Activated CD4-positive, alpha-beta T cell treated with anti-CD3 and anti-CD28 coated beads, Interleukin-2, amount 50 U/mL, for 1 hour (primary cell): Measurements from ENCODE around the gene BOC.

ENCODE experiments used
- DNase-seq: peaks from one replicate; pipeline ENCODE4 v3.0.0-alpha.2; 2020

Gene BOC

DNA sequence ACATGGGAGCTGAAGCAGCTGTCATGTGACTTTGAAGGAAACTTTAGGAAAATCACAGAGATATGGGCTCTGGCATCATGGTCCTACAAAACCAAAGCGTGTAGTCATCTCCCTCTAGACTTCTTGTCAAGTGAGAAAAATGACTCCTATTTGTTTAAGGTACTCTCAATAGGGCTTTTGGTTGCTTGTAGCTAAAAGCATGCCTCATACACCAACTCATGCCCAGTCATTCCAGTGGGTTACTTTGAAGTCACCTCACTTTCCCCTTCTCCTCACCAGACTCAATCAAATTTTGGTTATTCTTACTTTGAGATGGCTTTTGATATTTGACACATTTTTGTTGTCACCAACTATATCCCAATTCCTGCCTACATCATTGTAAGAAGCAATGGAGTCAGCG, 81.6 kb downstream of the BOC start:
- DNase-seq: no peak

DNA sequence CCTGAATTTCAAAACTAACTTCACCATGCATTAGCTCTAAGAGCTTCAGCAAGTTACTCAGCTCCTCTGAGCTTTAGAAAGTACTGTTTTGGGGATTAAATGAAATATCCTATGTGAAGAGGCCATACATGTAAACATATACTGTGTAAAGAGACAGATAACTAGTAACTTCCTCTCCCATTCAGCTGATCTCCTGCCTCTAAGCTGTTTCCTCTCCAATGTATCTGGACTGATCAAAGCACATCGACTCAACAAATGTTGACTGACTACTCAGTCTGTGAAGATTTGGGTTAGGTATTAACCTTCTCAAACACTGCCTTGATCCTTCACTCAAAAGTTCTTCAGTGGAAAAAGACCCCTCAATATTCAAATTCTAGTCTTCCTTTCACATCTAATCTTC, 82.0 kb downstream of the BOC start:
- no peak for DNase-seq

DNA sequence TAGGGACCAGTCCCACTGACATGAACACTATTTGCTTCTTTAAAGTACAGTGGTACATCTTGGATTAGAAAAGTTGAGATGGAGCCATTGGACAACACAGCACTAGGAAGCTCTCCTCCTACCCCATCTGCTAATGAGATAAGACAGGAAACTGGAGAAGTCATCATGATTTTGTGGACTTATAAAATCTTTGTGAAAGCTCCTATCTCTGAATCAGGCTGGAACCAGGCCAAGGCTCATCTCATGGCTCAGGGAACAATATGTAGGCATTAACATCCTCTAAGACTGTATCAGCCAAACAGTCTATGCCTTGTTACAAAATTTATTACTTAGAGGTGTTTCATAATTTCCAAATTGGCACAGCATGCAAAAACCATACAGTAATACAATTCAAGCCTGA, 84.1 kb downstream of the BOC start:
- no peak for DNase-seq

DNA sequence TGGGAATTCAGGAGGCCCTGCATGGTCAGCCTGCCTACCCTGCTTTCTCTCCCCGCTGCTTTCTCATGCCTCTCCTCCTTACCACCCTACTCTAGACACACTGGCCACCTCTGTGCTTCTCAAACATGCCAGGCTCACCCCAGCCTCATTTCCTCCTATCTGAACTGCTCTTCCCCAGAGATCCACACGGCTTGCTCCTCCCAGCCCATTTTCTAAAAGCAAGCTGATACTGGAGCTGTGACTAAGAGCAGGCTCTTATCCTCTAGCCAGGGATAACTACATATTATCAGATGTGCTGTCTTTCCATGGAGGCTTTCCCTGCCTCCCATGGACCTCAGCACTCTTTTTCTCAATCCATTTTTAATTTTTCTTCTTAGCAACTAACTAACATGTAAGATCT, 85.9 kb downstream of the BOC start:
- no peak for DNase-seq

DNA sequence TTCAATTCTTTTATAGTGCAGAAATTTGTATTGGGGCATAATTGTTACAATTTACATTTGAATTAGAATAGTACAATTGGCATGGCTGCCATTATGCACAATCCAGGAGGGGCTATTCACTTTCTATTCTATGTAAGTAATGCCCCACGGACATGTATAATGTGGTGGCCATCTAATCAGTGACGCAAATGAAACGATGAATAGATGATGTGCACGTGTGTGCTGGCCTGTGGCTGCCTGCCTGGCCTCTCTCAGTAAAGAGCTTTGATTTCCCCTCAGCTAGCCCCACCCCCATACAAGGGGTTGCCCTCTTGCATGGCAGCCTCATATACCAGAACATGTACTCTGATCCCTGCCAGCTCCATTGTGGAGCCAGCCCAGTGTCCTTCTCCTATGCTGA, 86.5 kb downstream of the BOC start:
- no peak for DNase-seq

DNA sequence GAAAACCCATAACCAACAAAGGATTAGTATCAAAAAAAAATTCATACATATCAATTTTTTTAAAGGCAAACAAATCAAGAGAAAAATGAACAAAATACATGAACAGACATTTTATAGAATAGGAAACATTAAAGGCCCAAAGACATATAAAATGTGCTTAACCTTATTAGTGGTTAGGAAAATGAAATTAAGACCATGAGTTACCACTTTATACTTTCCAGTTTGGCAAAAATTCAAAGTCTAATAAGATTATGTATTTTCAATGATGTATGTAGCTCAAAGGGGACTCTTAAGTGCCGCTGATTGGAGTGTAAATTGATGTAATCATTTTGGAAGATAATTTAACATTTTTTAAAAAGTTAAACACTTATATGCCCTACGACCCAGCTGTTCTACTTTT, 89.2 kb downstream of the BOC start:
- DNase-seq: no peak

DNA sequence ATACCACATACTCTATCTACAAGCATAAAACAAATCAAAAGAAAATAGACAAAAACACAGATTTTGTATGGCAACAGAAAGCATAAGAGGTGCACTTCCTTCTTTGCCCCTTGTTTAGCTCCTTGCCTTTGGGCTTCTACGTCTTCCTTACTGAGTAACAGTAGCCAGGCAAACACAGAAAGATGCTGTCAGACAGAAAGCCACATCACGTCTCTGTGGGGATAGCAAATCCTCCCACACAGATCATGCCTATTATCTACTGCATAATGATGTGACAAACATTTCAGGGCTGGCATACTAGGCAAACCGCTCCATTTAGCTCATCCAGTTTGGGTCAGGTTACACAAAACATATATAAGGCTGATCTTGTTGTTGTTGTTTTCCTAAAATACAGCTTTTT, 92.7 kb downstream of the BOC start:
- DNase-seq: no peak

DNA sequence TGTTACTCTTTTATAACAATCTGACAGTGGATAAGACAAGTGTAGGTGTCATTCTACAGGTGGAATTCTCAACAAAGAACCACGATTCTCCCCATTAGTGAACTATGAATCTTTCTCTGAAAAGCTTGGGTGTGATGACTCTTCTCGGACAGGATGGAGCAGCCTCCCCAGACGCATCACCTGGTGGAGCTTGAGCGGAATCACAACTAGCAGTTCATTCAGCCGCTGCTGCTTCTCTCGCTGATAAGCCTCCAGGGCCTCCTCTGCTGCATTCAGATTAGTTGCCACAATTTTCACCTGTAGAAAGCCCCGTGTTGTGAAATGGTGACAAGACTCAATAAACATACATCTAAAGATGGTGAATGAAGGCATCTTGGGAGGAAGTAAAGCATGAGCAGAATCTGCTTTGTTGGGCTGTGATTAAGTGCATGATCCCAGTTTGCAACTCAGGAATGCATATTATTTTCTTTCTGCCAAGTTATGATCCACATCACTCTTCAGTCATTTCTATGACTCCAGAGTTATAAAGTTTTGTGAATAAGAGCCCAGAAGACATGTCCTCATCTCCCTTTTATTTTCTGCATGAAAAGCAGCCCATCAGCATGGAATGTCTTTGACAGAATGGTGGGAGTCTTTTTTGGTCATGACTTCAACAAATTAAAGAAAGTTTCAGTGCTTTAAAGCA, 93.6 kb downstream of the BOC start:
- no peak for DNase-seq

DNA sequence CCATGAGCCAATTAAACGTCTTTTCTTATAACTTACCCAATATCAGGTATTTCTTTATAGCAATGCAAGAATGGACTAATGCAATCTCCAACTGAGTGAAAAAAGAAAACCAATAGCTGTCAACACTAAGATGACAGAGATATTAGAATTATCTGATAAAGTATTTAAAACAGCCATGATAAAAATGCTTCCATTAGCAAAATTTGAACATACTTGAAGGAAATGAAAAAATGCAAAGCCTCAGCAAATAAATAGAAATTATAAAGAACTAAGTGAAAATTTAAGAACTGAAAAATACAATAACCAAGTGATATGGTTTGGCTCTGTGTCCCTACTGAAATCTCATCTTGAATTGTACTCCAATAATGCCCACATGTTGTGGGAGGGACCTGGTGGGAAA, 99.6 kb downstream of the BOC start:
- DNase-seq: no peak

DNA sequence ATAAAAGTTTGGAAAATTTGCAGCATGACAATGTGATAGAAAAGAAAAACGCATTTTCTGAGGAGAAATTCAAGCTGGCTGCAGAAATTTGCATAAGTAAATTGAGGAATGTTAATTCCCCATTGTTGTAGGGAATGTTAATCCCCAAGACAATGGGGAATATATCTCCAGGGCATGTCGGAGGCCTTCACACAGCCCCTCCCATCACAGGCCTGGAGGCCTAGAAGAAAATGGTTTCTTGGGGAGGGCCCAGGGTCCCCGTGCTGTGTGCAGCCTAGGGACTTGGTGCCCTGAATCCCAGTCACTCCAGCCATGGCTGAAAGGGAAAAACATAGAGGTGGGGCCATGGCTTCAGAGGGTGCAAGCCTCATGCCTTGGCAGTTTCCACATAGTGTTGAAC, 101.1 kb downstream of the BOC start:
- DNase-seq: no peak

DNA sequence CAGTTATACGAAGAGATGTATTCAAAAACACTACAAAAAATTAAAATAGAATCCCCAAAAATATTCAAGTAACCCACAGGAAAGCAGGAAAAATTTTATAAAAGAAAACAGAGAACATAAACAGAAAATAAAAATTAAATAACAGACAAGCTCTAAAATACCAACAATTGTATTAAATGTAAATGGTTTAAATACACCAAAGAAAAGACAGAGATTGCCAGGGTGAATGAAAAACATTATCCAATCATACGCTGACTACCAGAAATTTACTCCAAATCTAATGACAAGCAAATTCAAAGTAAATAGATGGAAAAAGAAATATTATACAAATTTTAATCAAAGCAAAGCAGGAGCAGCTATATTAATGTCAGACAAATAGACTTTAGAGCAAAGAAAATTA, 103.6 kb downstream of the BOC start:
- DNase-seq: no peak

DNA sequence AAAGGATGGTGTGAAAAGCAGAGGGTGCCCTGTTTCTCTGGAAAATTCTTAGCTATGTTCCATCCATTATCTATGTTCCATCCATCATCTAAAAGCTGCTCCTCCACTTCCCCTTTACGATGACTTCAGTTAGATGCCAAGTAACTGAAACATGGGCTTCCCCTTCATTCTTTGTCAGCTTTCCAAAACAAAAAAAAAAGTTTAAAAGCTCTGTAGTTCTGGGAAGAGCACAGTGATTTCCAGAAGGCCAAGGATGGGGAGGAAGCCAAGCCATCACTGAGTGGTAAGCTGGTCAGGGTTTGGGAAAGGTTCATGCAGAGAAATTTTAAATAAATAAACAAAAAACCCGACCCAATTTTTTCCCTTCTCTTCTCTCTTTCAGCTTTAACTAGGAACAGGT, 118.4 kb downstream of the BOC start:
- no peak for DNase-seq

DNA sequence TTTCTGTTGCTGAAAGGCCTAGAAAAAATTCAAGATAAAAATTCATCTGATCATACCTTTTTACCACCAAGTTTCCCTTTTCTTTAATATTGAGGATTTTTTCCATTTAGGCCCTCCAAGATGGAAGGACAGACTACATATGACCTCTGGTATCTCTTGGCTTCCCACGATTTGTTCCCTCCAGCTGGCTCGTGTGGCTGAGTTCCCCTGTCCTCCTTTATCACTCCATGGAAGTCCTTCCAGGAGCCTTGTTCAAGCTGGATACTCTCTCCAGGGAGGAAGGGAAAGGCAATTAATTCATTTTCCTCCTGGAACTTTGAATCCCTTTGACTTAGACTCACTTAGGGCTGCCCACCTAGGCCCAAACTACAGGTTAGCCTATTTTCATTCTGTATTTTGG, 119.4 kb downstream of the BOC start:
- no peak for DNase-seq

DNA sequence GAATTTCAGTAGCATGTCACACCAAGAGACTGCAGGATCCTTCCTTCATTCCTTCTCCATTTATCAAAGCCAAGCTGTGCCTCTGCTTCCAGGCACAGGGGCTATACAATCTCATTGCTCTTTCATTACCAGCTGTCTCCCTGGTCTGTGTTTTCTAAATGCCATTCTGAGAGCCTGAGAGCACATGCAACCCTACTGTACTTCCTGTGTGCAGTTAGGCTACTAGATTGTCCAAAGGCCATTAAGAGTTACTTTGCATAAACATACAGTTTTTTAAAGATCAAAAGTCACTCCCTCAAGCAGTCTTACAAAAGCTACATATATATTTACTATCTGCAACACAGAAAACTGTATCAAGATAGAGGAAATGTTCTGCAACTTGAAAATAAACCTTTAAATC, 119.8 kb downstream of the BOC start:
- DNase-seq: no peak
